SH-SY5Y (cell line): Measurements from ENCODE around the gene TMEM135.

Experiments used
- GATA2 ChIP-seq: IDR thresholded peaks from 2 replicates; pipeline ENCODE4 v1.6.1; 2011; ENCODE audit warnings: mild to moderate bottlenecking, low read depth, low read length
- GATA3 ChIP-seq: IDR thresholded peaks from 2 replicates; pipeline ENCODE4 v1.6.1; 2011; ENCODE audit warnings: low read depth, mild to moderate bottlenecking, low read length, moderate library complexity

DNA sequence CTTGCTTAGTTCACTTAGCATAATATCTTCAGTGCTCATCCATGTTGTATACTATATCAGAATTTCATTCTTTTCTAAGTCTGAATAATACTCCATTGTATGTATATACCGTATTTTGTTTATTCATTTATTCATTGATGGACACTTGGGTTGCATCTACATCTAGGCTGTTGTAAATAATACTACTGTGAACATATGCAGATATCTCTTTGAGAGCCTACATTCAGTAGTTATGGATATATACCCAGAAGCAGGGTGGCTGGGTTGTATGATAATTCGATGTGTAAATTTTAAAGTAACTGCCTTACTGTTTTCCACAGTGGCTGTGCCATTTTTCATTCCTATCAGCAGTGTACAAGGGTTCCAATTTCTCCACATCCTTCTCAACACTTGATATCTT is 116.5 kb downstream of the TMEM135 start:
- TF ChIP-seq GATA2: no peak
- TF ChIP-seq GATA3: no peak
